ENCODE data around the gene ATF3. TPM values are rescaled to one million over a fixed set of nuclear protein-coding genes. Genes with fewer than 3 reads are reported as not detected.

Gene ATF3
- total RNA-seq, 1 experiment from 2014 or later, result 114 TPM

DNA sequence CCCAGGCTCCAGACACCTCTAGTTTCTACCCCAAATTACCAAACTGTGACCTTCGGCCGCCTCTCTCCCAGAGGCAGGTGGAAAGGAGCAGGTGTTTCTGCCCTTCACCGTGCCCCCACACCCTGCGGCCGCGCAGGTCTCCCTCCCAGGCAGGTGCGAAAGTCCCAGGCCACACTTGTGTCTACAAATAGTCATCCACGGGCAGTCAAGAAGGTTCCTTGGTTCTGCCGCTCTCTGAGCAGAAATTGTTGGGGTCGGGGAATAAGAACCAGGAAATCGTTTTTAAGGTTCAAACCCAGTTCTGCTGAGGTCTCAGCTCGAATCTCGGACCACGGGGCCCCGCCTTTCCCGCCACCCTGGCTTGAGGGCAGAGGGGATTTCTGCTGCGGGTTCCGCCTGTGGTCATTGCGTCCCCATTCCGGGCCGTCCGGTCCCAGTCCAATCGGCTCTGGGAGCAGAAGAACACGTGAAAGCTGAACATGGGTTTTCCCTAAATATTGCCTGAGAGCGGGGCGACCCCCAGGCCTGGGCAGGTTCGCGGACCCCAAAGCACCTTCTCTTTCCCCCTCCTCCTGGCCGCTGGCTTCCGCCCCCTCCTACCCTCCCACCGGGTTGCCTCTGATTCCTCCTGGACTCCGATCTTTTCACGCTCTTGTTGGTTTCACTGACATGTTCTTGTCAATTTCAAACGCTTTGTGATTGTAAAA lies 1.2 kb upstream of the ATF3 start:
- CTCF ChIA-PET, result interaction anchor here (0.6 to 5.2 kb wide), 12 partner anchors 10 to 1643 kb away, joined by 3 to 40 read pairs (median 7); no protein-coding TSS in a partner anchor
- BruUV-seq (replicated peaks), result no TSS peak
- H3K4me1 Mint-ChIP-seq (ENCODE audit: insufficient read depth, unreplicated experiment), result peaks cover 37% of the 10 kb centered on the region
- TF ChIP-seq, protein P1, sequence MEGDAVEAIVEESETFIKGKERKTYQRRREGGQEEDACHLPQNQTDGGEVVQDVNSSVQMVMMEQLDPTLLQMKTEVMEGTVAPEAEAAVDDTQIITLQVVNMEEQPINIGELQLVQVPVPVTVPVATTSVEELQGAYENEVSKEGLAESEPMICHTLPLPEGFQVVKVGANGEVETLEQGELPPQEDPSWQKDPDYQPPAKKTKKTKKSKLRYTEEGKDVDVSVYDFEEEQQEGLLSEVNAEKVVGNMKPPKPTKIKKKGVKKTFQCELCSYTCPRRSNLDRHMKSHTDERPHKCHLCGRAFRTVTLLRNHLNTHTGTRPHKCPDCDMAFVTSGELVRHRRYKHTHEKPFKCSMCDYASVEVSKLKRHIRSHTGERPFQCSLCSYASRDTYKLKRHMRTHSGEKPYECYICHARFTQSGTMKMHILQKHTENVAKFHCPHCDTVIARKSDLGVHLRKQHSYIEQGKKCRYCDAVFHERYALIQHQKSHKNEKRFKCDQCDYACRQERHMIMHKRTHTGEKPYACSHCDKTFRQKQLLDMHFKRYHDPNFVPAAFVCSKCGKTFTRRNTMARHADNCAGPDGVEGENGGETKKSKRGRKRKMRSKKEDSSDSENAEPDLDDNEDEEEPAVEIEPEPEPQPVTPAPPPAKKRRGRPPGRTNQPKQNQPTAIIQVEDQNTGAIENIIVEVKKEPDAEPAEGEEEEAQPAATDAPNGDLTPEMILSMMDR (IDR thresholded peaks at IDR 0.05; ENCODE audit: unreplicated experiment), result no peak
- no peaks in the 10 kb centered on the region for H3K9me3 Mint-ChIP-seq (ENCODE audit: unreplicated experiment)
- peaks cover 85% of the 10 kb centered on the region for H3K27me3 Mint-ChIP-seq (ENCODE audit: insufficient read depth, unreplicated experiment)
- DNase-seq (ENCODE audit: unreplicated experiment), result peak; percentile 37
- POLR2A ChIA-PET, result interaction anchor here (0.6 to 6.4 kb wide), 40 partner anchors 9 to 1049 kb away, joined by 3 to 216 read pairs (median 7); partner anchors contain the start of genes DTL, FLVCR1, INTS7 and NENF
- peaks cover 14% of the 10 kb centered on the region for H3K36me3 Mint-ChIP-seq (ENCODE audit: insufficient read depth, unreplicated experiment)
- intact Hi-C loops (cut with micrococcal nuclease), result loop anchor here (5.0 to 10.0 kb wide), 2 partner anchors 390 to 573 kb away; partner anchors contain the start of genes DTL and INTS7
- H3K27ac Mint-ChIP-seq (ENCODE audit: low read depth, unreplicated experiment), result peak overlapping the region; percentile 98
- peak overlapping the region; percentile 72 for H3K4me3 Mint-ChIP-seq (ENCODE audit: unreplicated experiment)

- Mint-ChIP-seq H3K9me3 (ENCODE audit: unreplicated experiment) (no peaks in the 10 kb centered on the region), H3K36me3 (ENCODE audit: insufficient read depth, unreplicated experiment) (peaks cover 14% of the 10 kb centered on the region), H3K27ac (ENCODE audit: low read depth, unreplicated experiment) (peak overlapping the region; percentile 98), H3K27me3 (ENCODE audit: insufficient read depth, unreplicated experiment) (peaks cover 79% of the 10 kb centered on the region), H3K4me1 (ENCODE audit: insufficient read depth, unreplicated experiment) (peaks cover 37% of the 10 kb centered on the region), H3K4me3 (ENCODE audit: unreplicated experiment) (peak overlapping the region; percentile 72)
- TF ChIP-seq, protein P1 (IDR thresholded peaks at IDR 0.05; ENCODE audit: unreplicated experiment), result no peak
- CTCF ChIA-PET, result interaction anchor here (0.6 to 5.2 kb wide), 19 partner anchors 11 to 311 kb away, joined by 3 to 40 read pairs (median 3); no protein-coding TSS in a partner anchor
- intact Hi-C loops (cut with micrococcal nuclease), result loop anchor here (1.0 to 10.0 kb wide), 8 partner anchors 12 to 573 kb away; partner anchors contain the start of genes DTL and INTS7
- POLR2A ChIA-PET, result interaction anchor here (0.5 to 6.4 kb wide), 76 partner anchors 10 to 1347 kb away, joined by 3 to 216 read pairs (median 5); partner anchors contain the start of genes DTL, FLVCR1, INTS7 and NENF
- no peak for DNase-seq (ENCODE audit: unreplicated experiment)
- BruUV-seq (replicated peaks), result TSS peak; percentile 77
These were observed 609 bp upstream of the ATF3 start for GRCh38 chr1:212607913-212608391.

- DNase-seq (ENCODE audit: unreplicated experiment), result peak; percentile 65
- Mint-ChIP-seq H3K4me3 (ENCODE audit: unreplicated experiment) (peak overlapping the region; percentile 72), H3K9me3 (ENCODE audit: unreplicated experiment) (no peaks in the 10 kb centered on the region), H3K27me3 (ENCODE audit: insufficient read depth, unreplicated experiment) (peaks cover 67% of the 10 kb centered on the region), H3K36me3 (ENCODE audit: insufficient read depth, unreplicated experiment) (peaks cover 14% of the 10 kb centered on the region), H3K4me1 (ENCODE audit: insufficient read depth, unreplicated experiment) (peaks cover 37% of the 10 kb centered on the region), H3K27ac (ENCODE audit: low read depth, unreplicated experiment) (peak overlapping the region; percentile 98)
- BruUV-seq (replicated peaks), result no TSS peak
- TF ChIP-seq, protein P1 (IDR thresholded peaks at IDR 0.05; ENCODE audit: unreplicated experiment), result peak; percentile 68
- ChIA-PET CTCF (interaction anchor here (0.5 to 5.2 kb wide), 23 partner anchors 10 to 429 kb away, joined by 3 to 40 read pairs (median 3); no protein-coding TSS in a partner anchor), POLR2A (interaction anchor here (0.5 to 6.4 kb wide), 62 partner anchors 10 to 681 kb away, joined by 3 to 216 read pairs (median 5); partner anchors contain the start of genes DTL, FLVCR1, INTS7 and NENF)
- intact Hi-C loops (cut with micrococcal nuclease), result loop anchor here (1.0 to 10.0 kb wide), 9 partner anchors 13 to 574 kb away; partner anchors contain the start of genes DTL and INTS7
These were observed 569 bp downstream of the ATF3 start for GRCh38 chr1:212608959-212609700.

Data from MCF 10A (cell line).